ENCODE measurements around the gene ZBTB47.

Gene ZBTB47

DNA sequence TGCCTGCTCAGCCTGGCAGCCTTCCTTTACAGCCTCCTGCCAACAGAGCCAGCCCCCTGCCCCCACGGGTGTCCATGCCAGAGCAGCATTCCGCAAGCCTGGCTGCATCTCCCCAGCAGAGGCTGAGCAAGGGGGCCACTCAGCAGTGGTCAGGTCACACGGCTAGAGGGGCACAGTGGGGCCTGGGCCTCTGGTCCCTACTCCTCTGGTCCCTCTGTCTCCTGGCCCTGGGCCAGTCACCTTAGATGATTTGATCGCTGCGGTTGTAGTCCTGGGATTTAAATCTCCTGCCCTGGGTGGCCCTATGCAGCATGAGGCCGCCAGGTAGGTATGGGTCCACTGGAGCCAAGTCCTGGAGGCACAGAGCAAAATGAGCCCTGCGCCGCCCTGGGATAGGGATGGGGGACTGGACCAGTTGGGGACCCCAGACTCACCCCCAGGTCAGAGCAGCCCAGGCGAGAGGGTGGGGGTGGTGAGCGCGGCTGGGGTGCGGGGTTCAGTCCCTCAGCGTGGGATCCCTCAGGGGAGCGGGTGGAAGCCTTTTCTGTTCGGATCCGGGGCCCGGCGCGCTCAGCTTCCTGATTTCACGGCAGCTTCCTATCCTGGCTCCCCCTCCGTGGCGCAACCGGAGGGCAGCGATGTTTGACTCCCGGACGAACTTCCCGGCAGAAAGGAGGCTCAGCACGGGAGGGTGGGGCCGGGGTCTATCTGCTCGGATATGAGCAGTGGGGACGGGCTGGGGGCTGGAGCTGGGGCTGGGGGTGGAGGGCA lies at the start of gene ZBTB47:
ZBTB47 (plus strand) TSS at position 138 of the 771 bp plus-strand sequence. CDS start 4,659 bp downstream, outside the sequence.
- no peak for DNase-seq (ENCODE audit: low read depth in 3 of 3)

DNA sequence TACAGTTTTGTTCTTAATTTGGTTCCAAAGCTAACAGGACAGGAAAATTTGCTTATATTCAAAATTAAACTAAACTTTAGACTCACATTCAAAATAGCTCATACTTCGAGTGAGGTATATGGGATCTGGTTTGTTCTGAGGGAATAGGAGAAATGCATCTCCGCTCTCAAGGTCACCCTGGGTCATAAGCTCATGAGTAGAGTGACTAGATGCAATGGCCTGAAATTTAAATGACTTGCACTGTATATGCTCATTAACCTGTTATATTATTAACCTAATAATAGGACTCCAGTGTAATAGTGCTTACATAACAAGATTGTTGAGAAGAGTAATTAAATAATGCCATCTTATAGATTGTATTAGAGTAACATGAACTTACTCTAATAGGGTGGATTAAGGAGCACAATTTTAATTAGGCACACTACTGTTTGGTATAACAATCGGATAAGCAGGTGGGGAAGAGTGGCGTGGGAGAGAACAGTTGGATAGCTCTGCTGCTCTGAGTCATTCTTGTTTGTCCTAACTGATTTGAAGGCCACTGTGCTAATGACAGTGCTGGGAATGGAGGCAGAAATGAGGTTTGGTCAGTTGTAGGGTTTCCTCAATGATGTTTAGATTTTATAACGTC lies 47.8 kb upstream of the ZBTB47 start:
- DNase-seq (ENCODE audit: low read depth in 3 of 3), result no peak

DNA sequence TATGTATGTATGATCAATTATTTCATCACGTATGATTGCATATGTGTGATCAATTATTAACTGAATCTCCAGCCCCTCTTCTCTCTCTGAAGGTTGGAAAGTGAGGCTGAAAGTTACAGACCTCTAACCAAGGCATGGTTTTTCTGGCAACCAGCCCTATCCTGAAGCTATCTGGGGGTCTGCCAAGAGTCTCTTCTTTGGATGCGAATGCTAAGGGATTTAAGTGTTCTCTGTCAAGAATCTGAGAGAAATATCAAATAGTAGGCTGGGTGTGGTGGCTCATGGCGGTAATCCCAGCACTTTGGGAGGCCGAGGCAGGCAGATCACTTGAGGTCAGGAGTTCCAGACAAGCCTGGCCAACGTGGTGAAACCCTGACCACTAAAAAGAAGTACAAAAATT lies 44.9 kb upstream of the ZBTB47 start:
- DNase-seq (ENCODE audit: low read depth in 3 of 3), result no peak

DNA sequence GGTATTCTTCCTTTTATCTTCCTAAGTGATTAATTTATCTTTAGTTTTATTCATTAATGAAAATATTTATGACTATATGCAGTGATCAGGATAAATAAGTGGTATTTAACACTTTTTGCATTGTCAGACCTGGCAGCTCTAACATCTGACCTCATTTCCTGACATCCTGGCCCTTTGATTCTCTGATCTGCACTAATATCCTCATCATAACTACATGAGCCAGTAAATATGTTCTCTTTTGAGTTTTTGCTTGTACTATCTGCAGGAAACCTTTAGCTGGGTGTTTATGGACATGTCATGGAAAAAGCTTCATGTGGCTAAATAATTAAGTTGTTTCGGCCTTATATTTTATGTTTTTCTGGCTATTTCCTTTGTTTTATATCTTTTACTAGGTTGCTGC lies 42.5 kb upstream of the ZBTB47 start:
- no peak for DNase-seq (ENCODE audit: low read depth in 3 of 3)

DNA sequence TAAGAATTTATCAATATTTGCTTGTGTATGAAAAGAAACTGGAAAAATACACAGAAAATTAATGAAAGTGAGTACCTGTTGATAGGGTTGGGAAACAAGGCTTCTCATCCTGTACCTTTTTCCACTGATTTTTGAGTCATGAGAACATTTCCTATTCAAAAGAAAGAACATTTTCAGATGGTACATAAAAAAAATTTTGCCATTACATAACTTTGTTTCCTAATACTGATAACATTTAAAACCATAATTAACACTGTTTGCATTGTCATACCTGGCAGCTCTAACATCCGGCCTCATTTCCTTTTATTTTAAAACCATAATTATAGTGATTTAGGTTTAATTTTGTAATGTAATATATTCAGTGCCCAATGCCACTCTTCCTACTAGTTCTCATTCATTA lies 41.3 kb upstream of the ZBTB47 start:
- DNase-seq (ENCODE audit: low read depth in 3 of 3), result no peak

DNA sequence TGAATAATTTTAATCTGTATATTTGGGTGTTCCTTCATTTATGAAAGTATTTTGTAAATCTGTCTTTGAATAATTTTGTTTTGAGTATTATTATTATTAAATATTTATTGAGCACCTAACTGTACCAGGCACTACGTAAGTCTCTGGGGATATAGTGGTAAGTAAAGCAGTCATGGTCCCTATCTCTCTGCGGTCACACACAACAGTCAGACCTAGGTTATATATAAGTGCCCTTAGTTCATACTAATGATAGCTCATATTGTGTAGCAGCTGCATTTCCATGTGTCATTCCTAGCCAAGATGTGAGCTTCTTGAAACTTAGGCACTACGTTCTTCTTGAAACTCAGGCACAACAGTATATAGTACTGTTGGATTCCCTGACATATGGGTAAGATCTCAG lies 40.6 kb upstream of the ZBTB47 start:
- DNase-seq (ENCODE audit: low read depth in 3 of 3), result no peak

DNA sequence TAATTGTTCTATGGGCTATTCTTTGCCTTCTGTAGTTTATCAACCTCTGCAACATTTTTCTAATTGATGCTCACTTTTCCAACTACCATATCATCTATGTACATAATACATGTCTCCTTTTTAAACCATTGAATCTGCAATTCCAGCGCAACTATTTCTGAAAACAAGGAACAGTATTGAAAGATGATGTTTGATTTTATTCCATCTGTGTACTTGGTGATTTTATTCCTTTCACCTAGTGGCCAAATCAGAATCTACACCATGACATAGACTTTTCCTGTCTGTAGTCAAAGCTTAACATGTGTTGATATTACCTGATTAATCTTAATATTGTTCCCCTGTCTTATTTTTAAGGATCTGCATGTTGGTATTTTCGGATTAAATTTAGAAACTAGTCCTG lies 40.0 kb upstream of the ZBTB47 start:
- no peak for DNase-seq (ENCODE audit: low read depth in 3 of 3)

DNA sequence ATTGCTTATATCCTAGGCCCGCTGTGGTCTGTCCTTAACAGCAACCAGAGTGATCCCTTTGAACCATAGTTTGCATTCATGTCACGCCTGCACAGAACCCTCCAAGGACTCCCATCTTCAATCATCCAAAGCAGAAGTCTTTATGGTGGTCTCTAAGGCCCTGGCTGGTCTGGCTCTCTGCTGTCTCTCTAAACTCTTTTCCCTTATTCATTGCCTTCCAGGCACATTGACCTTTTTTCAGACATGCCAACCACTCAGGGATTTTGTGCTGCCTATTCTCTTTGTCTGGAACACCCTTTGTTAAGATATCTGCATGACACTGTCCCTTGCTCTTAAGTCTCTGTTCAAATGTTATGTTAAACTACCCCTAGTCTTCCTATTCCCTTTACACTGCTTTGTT lies 21.9 kb upstream of the ZBTB47 start:
- no peak for DNase-seq (ENCODE audit: low read depth in 3 of 3)

DNA sequence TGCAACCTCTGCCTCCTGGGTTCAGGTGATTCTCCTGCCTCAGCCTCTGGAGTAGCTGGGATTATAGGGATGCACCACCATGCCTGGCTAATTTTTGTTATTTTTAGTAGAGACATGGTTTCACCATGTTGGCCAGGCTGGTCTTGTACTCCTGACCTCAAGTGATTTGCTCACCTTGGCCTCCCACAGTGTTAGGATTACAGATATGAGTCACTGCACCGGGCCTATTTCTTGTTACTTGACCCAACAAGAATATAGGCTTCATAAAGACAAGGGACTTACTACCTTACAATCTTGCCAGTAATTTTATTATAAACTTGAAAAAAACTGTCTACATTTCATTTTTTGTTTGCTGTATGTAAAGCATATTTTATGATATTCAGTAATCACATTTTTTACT lies 21.4 kb upstream of the ZBTB47 start:
- no peak for DNase-seq (ENCODE audit: low read depth in 3 of 3)

DNA sequence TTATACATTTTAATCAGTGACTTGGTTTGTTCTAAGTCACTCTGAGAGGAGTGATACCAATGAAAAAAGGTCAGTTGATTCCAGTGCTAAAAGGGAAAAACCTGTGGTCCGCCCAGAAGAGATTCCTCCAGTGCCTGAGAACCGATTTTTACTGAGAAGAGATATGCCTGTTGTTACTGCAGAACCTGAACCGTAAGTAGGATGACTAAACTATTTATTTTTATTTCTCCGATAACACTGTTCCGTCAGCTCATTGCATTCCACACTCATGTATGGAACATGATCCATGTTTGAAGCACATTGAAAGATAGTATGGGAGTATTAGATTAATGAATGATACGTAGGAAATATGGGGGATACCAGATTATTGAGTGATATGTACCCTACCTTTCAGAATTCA lies 20.0 kb upstream of the ZBTB47 start:
- DNase-seq (ENCODE audit: low read depth in 3 of 3), result no peak

DNA sequence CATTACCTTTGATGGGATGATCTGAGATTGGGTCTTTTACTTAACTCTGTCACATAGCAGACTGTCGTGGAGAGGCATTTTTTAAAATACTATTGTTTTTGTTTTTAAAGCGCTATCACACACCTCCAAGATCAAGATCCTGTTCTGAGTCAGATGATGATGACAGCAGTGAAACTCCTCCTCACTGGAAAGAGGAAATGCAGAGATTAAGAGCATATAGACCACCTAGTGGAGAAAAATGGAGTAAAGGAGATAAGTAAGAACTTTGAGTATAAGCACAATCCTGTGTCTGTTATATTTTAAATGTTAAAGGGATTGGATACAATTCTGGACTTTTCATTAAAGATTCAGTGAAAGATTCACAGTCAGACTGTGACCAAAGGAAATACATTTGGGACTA lies 18.4 kb upstream of the ZBTB47 start:
- no peak for DNase-seq (ENCODE audit: low read depth in 3 of 3)

DNA sequence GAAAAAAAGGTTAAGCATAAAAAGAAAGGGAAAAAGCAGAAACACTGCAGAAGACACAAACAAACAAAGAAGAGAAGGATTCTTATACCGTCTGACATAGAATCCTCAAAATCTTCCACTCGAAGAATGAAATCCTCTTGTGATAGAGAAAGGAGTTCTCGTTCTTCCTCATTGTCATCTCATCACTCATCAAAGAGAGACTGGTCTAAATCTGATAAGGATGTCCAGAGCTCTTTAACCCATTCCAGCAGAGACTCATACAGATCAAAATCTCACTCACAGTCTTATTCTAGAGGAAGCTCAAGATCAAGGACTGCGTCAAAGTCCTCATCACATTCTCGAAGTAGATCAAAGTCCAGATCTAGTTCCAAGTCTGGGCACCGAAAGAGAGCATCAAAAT lies 16.5 kb upstream of the ZBTB47 start:
- no peak for DNase-seq (ENCODE audit: low read depth in 3 of 3)

DNA sequence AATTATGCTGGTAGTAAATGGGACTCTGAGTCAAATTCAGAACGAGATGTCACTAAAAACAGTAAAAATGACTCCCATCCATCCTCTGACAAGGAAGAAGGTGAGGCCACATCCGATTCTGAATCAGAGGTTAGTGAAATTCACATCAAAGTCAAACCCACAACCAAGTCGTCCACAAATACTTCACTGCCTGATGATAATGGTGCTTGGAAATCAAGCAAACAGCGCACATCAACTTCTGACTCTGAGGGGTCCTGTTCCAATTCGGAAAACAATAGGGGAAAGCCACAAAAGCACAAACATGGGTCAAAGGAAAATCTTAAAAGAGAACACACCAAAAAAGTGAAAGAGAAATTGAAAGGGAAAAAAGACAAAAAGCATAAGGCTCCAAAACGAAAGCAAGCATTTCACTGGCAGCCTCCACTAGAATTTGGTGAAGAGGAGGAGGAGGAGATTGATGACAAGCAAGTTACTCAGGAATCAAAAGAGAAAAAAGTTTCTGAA lies 15.1 kb upstream of the ZBTB47 start:
- no peak for DNase-seq (ENCODE audit: low read depth in 3 of 3)

DNA sequence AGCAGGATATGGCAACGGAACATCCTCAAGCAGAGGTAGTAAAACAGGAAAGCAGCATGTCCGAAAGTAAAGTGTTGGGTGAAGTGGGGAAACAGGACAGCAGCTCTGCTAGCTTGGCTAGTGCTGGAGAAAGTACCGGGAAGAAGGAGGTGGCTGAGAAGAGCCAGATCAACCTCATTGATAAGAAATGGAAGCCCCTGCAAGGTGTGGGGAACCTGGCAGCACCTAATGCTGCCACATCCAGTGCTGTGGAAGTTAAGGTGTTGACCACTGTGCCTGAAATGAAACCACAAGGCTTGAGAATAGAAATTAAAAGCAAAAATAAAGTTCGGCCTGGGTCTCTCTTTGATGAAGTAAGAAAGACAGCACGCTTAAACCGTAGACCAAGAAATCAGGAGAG lies 14.3 kb upstream of the ZBTB47 start:
- DNase-seq (ENCODE audit: low read depth in 3 of 3), result no peak

DNA sequence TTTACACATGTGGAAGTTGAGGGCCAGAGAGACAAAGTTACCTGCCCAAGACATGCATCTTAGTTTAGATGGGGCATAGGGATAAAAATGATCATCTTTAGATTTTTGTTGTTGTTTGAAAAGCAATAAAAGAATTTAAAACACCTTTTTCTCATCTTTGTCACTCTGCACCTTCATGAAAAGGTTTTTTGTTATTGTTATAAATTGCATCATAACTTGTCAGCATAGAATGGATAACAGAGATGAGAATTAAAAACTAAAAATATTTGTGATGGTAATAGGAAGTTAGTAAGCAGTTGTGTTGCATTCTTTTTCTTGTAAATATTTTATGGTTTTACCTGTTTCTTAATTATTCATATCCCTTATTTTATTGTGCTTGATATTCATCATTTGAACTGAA lies 13.4 kb upstream of the ZBTB47 start:
- DNase-seq (ENCODE audit: low read depth in 3 of 3), result no peak

DNA sequence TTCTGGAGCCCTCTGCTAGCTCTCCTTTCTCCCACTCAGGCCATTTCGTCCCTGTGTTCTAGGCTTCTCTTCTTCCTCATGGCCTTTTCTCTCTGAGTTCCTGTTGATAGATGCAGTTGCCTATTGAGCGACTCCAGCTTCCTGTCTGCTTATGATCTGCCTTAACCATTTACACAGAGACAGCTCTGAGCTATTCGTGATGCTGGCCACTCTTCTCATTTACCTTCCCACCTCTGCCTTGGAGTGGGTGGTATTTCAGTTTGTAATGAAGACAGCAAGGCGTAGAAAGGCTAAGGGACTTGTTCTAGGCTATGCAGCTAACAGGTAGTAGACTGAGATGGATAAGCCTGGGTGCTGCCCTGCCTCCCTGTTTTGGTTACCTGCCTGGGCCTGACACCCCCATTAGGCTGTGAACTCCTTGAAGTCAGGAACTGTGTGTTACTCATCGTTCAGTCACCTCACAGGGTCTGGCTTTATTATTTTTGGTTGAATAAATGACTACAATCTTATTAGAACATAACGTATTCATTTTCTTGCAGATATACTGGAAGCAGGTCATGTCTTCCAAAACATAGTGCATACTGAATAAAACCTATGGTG lies 12.6 kb upstream of the ZBTB47 start:
- no peak for DNase-seq (ENCODE audit: low read depth in 3 of 3)

DNA sequence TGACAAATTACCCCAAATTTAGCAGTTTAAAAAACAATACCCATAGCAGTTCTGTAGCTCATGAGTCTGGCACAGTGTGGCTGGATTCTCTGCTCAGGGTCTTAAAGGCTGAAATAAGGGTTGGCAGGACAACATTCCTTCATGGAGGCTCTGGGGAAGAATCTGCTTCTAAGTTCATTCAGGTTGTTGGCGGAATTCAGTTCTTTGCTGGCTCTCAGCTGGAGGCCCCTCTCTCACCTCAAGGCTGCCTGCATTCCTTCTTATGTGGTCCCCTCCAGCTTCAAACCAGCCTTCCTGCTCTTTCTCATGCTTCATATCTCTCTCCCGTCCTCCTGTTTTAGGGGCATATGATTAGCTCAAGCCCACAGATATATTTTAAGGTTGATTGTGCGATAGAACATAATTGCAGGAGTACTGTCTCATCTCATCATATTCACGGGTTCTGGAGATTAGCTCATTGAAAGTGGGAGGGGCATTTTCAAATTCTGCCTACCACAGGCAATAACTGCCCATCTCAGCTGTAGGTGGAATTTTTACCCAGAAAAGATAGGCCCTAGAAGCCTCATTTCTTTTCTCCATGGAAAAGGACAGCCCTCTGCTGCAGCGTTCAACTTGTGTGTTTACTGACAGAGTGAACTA lies 5.6 kb upstream of the ZBTB47 start:
- no peak for DNase-seq (ENCODE audit: low read depth in 3 of 3)

DNA sequence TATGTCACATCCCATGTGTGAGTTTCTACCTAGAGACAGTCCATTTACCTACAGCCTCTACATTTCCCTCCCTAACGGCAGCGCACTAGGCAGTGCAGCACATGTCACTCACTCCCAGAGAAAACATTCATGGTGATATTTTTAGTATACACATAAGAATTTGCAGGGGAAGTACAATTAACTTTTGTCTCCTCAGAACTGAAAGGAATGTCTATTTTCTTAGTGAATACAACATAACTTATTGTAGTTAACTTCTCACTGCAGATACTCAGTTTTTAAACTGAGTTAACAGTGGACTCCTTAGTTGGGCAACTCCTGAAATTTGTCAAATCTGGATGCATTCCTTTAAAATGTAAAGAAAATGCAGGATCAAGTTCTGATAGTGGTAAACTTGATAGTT lies 4.5 kb upstream of the ZBTB47 start:
- no peak for DNase-seq (ENCODE audit: low read depth in 3 of 3)

DNA sequence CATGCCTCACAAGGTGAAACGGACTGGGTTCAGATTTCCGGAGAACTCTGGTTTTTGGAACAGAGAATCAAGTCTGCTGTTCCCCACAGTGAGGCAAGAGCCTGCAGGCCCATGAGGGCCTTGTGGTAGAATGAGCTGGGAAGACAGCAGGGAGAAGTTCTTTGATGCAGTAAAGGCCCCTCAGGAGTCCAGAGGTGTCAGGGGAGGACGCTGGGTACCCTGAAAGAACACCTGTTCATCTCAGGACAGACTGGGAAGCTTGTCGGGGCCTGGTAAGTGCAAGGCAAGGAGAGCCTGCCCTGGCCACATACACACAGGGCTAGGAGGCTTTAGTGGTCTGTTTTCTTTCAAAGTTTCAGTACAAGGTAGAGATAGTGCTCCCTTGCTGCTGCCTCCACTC lies 3.7 kb upstream of the ZBTB47 start:
- DNase-seq (ENCODE audit: low read depth in 3 of 3), result no peak

DNA sequence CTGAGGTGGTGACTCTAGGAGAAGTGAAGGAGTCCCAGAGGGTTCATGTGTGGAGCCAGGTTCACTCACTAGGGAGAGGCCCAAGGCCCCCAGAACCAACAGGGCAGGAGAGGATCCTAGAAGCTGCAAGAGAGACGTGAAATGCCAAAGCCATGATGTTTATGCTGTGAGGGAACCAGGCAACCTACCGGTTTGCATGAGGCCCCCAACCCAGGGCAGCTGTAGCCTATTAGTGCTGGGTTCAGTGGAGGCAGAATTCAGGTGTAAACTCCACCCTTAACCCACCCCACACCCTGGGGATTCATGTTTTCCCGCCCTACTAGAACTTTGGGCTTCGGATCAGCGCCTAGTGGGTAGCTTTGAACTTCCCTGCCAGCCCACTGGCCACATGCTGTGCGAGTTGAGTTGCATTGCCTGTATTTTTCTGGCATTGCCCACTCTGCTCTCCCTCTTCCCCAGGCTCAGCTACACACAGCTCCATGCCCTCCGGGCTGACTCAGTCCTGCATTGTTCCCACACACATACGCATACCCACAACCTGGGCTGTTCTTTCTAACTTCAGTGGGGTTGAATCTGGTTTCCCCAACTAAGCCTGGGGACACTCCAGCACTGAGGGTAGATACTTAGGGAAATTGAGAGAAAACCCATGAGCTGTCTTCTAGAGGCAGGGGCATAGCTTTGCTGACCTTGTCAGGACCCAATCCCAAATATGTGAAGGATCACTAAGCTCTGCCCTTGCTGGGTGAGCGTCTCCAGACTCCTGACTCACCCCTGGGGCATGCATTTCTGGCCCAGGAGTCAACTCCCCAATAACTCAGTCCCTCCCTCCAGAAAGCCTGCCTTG lies 2.0 kb upstream of the ZBTB47 start:
- no peak for DNase-seq (ENCODE audit: low read depth in 3 of 3)

DNA sequence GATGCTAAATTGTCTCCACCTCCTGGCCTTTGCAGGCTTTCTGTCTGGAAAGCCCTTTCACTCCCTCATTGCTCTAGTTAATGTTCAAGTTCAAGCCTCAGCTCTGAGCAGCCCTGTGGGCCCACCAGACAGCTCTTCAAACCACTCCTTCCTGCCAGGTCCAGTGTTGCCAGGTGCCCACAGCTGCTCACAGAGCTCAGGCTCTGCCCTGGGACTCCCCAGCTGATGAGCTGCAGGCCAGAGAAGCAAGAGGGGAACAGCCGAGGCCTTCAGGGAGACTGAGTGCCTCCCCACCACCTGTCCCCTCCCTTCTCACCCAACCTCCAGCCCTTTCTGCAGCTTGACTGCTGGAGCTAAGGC lies 1.3 kb upstream of the ZBTB47 start:
- DNase-seq (ENCODE audit: low read depth in 3 of 3), result no peak
